CD4-positive, alpha-beta T cell treated with Interleukin-4 for 1 hour (primary cell): ENCODE measurements around the gene COL4A1.

Experiments used
- DNase-seq, 2 donors: peaks; one replicate each; pipeline ENCODE4 v3.0.0-alpha.2; 2020 to 2022

Gene COL4A1

DNA sequence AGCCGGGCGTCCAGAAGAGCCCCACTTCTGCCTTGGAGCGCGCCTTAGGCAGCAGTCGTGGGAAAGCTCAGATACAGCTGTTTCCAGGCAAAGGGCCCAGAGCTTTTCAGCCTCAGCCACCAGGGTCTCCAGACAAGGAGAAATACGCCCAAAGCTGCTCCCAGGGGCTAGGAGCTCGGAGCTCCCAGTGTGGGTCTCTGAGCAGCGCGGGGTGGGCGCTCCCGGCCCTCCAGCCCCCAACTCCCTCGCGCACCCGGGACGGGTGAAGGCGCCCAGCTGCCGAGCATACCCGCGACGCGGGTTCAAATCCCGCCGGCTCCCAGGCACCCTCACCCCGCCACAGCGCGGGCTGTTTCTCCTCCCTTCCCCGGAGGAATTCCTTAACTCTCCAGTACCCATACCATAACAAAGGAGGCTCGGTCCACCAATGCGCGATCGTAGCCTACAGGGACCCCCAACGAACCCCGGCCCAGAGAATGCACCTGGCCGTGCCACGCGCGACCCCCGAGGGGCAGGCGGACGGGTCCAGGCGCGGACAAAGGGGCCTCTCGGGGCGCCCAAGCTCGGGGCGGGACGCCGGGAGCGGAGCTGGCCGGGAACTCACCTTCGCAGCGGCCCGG is 507 bp downstream of the COL4A1 start:
- no peak for DNase-seq

DNA sequence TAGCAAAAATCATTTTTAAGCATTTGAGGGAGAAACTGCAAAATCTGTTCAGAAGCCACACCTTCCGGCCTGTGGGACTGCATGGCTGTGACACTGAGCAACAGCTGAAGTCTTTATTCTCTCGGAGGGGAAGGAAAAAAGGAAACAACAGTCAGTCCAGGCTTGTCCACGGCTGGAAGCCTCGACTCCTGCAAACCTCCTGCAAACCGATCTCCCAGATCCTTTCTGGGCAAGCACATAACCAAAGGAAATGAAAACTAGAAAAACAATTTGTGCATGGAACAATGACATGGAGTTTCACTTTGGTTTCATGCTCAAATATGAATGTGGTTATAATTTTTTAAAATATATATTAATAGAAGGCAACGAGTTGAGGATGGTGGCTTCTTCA is 1.0 kb downstream of the COL4A1 start:
- no peak for DNase-seq

DNA sequence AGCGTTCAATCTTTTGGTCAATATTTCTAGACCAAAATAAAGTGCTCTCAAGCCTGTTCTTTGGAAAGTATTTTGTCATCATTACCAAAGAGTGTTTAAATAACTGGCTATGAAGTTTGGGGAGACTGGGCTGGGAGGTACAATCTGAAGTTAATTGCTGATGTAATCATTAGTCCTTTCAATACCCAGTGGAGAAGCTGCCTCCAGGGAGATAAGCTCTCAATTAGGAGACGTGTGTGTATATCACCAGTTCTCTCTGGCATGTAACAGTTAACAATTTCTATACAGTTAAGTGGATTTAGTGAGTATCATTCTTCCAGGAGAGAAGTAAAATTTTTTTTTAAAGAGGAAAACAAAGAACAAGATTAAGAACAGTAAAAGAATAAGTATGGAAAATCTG is 1.4 kb downstream of the COL4A1 start:
- DNase-seq, result no peak

DNA sequence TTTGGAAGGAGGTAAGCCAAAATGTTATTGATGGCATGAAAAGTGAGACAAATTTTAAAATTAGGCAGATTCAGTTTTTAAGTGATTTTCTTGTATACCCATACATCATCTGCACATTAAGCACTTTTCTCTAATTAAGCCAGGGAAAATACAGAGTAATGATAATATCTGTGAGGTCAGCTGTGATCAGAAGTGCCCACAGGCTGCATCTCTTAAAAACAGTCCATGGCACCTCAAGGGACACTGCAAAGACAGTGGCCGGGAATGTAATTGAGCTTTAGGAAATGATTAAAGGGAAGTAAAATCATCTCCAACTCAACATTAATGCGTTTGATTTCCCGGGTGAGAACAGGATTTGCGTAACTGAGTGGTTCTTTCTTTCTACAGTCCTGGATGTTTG is 2.0 kb downstream of the COL4A1 start:
- no peak for DNase-seq

DNA sequence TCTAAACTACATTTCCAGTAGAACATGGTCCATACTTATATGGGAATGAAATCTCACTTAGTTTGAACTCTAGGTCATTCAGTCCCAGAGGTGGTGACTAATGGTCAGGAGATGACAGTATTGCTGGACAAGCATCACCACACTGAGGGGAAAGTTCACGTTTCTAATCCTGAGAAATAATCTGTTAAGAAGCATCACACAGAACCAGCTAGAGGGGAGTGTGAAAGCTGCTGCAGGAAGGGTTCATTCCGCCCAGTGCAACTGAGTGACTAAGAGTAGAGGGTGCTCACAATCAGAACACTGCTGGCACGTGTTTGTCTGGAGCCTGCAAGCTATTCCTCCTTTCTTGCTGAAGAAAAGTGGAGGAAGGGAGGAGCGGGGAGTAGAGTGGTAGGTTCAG is 2.7 kb downstream of the COL4A1 start:
- no peak for DNase-seq

DNA sequence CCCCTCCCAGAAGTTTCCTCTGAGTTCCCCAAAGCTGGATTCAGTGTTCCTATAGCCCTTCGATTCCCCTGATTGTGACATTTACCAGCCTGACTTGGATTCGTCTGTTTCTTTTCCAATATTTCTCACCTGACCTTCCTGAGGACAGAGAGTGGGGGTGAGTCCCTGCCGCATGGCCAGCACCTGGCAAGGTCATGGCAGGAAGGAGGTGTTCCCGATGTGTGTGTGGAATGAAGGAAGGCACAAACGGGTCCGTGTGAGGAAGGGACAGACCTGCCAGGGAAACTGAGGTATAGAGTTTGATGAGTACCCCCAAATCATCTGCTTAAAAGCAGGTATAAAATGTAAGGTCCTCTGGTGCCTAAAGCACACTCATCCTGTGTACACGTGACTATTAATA is 3.3 kb downstream of the COL4A1 start:
- DNase-seq, result no peak

DNA sequence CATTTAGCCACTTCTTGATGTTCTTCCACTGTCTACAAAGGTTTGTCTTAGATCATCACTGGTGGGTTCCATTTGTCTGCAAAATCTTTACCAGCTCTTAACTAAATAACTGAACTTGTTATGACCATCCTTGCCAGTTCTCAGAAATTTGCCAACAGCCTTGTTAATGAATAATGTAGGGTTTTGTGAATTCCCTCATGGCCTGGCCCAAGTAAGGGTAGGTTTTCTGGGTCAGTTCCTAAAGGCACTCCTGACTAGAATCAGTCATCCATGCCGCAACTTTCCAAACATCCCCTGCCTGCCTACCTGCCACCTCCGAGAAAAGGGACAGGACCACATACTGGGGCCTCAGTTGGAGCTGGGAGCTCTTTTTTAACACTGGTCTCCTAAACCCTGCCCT is 4.0 kb downstream of the COL4A1 start:
- no peak for DNase-seq

DNA sequence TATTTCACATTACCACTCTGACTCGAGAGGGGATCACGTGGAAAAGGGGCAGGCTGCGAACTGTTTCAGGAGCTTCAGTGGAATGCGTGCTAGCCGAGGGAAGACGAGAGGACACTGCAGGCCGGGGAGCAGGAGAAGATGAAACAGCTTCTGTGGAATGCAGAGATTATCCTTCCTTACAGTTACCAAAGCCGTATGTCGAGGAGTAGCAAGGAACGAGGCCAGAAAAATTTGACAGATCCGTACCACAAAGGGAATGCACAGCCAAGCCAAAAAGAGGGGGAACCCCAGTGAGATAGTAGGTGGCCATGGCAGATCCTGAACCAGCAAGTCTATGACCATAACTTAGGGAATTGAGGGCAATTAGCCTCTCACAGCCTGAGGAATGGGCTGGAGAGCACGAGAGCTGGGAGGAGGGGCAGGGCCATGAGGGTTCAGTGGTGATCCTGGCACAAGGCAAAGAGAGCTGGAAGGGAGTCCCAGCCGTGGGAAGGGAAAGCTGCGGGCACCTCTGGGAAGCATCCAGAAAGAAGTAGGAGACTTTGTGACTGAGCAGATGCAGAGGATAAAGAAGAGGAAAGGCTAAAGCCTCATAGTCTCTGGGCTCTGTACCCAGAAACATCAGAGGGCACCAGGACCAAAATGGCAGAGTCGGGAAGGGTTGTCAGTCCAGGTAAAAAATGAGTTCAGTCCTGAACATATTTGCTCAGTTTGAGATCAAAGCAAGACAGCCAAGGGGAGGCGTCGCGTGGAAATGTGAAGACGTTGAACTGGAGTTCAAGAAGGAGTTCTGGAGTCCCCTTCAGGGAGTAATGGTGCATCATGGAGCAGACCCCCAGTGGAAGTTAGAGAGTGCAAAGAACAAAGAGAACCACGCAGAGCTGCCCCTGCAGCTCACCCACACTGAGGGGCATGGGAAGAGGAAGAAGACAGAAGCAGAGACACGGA is 5.1 kb downstream of the COL4A1 start:
- DNase-seq, result no peak

DNA sequence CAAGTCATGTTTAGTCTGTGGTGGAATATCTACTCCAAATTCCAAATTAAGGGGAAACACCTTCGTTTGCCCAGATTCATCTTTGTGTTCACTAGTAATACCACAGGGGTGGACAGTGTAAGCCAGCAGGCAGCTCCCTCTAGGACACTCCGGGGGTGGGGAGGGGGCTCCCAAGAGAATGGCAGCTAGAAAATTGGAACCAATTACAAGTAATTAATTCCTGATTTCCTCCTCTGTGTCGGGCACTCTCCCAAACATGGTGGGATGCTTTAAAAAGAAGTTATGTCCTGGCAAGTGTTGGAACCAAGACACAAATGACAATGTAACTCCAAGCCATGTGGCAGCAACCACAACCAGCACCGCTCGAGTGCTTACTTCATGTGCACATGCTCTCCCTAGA is 5.9 kb downstream of the COL4A1 start:
- no peak for DNase-seq

DNA sequence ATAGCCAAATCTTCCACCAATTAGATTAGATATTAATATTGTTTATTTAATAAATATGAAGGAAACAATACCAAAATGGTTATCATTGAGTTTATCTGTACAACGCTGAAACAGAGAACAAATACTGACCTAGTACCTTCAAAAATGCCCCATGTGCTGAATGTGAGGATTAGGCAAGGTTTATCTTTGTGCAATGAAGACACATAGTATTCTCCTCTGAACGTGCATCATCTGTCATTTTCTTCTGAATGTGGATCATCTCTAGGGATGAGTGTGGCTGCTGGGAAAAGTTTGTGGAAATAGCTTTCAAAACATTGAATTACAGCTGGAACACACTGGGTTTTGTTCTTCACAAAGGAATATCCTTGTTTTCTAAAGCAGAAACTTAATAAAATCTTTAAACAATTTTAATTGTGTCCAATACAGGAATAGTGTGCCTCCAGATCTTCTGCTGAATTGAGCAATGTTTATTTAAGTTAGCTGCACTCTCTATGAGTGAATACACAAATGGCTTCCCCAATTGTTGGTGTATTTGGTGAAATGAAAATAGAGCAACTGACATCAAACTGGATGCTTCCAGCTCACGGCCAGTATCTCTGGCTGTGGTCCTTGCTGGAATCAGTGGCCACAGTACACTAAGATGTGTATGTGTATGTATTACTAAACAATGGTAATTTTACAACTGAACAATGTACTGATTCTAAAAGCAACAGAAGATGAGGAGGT is 6.7 kb downstream of the COL4A1 start:
- no peak for DNase-seq

DNA sequence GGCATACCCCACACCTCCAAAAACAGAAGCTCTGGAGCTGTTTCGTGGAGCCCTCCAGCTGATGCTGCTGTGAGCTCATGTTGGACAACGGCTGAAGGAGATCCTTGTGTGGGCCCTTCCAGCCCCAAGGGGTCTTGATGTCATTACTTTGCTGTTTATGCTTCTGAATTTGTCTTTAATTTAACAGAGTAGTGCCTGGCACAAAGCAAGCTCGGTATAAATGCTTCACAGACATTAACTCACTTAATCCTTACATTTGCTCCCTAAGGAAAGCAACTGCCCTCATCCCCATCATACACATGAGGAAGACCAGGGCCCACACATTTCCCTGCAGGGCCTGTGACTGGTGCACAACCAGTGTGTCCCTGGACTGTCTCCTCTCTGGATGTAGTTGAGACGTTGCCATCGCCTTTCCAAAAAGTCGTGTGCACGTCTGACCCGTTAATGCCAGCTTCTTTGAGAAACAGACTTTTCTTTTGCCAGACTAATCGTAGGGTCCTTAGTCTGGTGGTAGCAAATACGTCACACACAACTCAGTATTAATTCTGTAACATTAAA is 7.6 kb downstream of the COL4A1 start:
- no peak for DNase-seq

DNA sequence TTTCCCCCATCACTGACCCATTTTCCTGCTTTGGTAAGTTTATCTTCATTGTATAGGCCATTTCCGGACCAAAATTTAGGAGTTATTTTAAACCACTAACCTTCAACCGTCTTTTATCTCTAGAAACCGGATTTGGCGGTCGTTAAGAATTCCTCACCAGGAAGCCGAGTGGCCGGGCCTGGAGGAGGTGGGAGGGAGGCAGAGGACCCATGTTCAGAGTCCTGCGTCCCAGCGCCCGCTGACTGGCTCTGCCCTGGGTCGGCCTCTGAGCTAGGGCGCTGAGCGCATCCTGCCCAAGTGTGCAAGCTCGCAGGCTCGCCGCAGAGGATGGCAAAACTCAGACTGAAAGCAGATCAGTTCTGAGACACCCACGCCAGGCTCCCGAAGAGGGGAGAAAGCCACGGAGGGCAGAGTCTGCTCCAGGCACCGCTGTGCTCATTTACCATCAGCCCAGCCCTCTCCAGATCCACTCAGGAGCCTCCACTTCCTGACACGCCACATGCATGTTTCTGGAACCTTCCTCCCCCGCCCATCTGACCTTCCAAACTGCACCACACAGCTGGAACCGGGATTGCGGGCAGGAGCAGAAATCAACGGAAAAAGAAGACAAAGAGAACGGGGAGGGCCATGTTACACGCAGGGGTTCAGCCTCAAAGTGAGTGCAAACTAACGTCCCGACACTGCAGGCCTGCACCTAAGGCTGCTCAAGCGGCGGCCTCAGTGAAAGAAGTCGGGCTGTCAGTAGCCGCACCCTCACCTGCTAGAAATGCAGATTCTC is 8.3 kb downstream of the COL4A1 start:
- no peak for DNase-seq

DNA sequence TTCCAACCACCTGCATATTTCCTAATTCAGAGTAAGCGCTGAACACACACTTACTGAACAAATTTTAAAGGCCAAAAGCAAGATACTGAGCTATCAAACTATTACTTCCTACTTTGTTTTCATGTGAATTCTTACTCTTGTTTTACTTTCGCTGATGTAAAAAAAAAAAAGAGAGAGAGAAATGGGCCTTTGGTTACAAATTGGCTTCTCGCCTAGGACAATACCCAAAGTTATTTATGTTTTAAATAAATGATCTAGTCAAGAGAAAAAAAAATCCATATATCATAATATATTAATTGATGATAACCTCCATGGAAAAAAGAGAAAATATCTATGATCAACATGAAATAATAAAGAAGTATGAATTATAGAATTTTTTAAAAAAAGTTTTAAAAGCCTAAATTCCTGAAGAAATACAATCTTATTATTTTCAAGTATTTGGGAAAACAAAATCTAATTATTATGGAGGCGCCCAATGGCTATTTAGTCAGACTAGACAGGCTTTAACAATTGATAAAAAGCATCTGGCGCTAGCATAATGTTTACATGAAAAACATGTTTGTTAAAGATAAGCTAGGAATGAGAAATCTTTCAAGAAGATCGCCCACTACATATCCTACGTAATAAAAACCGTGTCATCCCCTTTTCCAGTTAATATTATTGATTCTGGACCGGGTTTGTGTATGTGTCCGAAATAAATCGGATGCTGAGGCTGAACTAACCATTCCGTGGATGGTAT is 9.0 kb downstream of the COL4A1 start:
- DNase-seq, result no peak

DNA sequence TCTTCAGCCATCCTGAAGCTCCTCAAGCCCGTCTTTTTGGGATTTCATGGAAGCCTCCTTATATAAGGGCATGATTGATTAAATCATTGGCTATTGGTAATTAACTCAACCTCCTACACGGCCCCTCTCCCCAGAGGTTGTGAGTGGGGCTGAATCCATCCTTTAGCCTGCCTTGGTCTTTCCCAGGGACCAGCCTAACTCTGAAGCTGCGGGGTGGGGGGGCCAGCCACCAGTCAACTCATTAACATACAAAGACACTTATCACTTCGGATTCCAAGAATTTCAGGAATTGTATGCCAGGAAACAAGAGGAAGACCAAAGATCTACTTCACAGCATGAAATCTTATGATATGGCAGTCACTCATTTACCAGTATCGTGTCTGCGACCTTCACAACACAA is 9.9 kb downstream of the COL4A1 start:
- DNase-seq, result no peak

DNA sequence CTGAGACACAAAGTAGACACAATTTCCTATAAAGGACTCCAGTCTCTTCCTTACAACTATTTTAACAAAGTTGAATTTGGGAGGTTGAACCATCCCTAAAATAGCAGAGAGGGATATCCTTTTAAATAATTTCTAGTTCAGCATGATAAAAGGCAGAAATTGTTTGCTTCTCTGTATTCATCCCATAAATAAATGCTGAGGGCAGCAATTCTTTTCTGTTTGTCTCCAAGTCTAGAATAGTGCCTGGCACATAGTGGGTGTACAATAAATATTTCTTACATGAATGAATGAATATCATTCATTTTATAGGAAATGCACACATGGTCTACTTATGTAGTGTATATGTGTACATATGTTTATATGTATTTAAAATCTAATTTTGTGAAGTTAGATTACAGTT is 12.3 kb downstream of the COL4A1 start:
- DNase-seq, result no peak

DNA sequence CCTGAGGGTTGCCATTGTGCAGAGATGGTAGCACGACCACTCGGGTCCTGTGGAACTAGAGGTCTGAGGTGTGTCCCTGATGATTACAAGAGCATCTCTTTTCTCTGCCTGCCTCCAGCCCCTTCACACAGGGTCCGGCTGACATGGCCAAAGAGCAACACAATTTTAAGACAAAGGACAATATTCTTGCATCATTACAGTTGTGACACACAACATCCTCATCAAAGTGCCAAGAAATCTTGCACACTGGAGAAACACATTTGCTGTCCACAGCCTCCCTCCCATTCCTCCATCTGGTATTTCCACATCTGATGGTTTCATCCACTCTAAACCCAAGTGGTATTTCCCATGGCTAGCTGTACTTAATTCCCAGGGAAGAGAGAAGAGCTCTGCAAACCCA is 12.8 kb downstream of the COL4A1 start:
- no peak for DNase-seq

DNA sequence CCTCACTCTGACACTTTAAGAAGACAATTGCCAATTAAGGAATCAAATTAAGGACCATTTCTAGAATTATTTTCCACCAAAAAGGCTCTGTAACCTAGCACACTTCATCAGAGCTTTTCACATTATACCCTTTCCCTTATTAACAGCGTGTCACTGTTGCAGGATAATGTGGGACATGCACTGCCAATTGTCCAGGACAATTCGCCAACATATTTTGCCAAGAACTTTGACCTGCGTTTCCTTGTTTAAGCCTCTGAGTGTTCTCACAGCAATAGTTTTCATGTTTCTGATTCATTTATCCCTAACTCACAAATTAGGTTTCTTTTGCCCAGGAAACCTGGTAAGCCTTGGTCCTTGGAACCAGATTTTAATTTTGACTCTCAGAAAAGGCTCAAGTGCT is 13.3 kb downstream of the COL4A1 start:
- DNase-seq, result no peak

DNA sequence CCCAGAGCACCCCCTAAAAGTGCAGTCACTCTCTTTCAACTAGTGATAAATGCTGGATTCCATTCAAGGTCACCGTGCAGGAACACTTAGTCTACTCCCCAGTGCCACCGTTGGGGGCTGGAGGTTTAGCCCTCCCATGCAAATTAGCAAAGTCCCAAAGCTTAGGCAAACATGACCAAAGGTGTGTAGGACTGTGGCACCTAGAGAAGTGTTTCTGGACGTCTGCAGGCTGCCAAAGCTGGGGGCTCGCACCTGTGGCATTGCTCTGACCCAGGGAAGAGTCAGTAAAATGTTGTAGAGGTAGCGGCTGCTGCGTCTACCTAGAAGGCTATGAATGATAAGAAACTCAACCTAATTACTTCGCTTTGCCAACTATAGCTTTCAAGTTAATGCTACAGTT is 13.9 kb downstream of the COL4A1 start:
- DNase-seq, result no peak

DNA sequence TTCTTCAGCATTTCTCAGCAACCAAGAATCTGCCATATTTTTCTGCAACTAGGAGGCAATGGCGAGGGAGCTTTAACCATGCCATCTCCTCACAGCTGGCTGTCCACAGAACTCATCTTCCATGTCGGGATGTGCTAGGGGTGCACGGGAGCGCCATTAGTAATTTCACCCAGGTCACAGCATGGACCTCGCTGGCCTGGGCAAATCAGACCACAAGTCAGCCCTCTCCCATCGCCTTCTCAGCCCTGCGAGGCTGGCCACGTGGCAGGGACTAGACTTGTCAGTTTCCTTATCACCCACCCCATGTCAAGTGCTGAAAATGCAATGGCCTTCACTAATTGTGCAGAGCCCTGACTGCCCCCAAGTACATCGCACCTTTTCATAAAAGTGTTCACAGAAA is 15.7 kb downstream of the COL4A1 start:
- DNase-seq, result no peak

DNA sequence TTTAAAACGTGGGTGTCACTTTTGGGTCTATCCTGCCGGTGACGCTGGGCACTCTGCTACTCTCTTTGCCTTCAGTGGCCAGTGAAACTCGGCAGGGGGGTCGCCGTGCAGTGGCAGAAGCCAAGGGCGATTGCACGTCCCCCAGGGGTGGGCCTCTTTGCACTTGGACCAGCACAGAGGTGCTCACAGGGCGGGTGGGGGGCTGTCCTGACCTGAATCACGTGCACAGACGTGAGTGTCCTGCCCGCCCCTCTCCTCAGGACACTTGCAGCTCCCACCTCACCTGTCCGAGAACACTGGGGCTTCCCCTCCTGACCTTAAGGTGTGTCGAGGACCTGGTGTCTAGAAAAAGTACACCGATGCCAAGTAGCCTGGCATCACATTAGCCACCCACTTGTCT is 16.1 kb downstream of the COL4A1 start:
- DNase-seq, result no peak

DNA sequence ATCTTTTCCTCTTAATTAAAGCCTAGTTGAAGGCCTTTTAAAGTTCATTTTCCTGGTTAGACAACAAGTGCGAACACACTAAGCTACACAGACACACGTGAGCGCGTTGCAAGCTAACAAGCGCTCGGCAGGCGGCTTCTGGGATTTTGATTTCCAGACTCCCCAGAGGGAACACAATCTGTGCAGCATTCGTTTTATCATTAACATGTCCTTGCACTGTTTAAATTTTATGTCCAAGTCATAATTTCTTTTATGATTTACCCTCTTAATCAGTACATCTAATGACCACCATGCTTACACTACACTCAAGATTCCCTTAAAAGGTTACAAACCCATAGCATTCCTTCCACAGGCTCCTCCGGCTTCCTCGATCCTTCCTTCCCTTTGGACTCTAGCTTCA is 16.8 kb downstream of the COL4A1 start:
- DNase-seq, result no peak

DNA sequence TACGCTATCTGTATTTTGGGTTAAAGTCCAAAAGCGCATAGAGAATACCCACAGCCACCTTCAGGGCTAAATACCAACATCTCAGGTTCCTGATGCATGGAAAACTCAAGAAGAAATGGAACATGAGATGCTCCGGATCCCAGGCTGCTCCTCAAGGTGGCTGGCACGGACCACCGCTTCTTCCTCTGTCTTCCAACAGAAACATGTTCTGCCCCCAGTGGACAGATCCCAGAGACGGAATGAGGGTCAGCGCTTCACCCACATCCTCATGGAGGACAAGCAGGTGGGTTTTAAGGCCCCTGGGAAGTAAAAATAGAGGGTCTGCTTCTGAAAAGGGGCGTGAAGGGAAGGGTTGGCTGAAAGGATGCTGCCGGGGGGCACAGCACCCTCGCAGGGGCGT is 17.3 kb downstream of the COL4A1 start:
- DNase-seq, result no peak
